GM18517 (cell line): ENCODE data around the gene NUTM2E.
"Not testable (repeated sequence)": the region's sequence is repeated elsewhere in the genome, so short reads cannot be mapped to it uniquely, and the experiment has no call there.

ENCODE experiments used
- ATAC-seq: cut with Tn5 transposase; IDR thresholded peaks from one replicate; pipeline ENCODE4 v1.9.1; 2021; ENCODE audit warnings: mild to moderate bottlenecking, moderate library complexity; ENCODE audit not compliant: unreplicated experiment

NUTM2E gene

DNA sequence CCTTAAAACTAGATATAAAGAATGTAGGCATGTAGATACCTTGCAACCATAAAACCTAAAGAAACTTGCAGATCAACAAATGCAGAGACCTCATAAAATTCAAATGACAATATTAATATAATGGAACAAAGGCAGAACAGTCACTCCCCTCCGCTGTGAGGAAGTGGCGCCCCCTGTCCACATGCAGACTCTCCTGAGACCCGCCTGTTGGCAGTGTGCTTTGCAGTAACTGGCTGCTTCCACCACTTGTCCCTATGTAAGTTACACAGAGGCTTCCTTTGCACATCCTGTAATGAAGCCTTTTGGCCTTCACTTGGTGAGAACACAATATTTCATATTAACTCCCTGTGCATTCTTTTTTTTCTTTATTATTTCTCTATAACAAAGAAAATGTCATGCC, 36.3 kb downstream of the NUTM2E start:
- not testable (repeated sequence) for ATAC-seq

DNA sequence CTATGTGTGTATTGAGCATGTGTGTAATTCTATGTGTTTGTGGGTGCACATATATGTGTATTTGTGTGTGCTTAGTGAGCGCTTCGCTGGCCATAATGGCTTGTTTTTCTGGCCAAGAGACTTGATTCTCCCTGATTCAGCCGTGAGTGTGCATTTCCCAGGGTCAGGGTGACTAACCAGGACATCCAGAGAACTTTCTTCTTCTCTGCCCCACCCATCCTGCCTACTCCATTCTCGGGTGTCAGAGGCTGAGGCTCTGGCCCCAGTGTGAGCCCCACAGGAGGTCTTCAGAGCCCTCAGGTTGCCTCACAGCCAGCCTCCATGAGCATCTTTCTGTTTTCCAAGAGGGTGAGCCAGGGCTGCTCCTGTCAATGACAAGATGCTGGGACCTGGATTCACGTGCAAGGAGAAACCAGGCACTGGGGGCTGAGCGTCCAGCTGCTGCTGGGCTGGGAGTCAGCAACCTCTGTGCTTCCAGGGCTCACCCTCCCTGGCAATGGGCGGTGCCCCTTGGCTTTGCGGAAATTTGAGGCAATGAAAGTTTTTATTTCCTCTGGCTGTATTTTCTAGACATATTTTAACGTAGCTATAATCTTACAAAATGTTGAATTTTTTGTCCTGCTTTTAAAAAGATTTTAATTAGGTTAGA, 40.5 kb downstream of the NUTM2E start:
- not testable (repeated sequence) for ATAC-seq

DNA sequence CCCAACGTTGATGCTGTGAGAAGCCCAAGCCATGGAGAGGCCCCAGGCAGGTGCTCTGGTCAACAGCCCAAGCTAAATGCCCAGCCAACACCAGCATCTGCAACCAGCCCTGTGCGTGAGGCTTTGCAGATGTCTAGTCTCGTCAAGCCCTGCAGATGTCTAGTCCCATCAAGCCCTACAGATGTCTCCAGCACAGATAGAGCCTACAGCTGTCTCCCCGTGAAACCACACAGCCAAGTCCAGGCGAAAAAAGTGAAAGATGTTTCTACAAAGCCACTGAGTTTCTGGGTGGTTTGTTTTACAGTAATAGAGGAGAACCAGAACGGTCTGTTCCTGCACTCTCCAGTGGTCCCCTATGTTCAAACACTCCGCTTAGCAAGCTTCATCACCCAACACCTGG, 41.5 kb downstream of the NUTM2E start:
- not testable (repeated sequence) for ATAC-seq

DNA sequence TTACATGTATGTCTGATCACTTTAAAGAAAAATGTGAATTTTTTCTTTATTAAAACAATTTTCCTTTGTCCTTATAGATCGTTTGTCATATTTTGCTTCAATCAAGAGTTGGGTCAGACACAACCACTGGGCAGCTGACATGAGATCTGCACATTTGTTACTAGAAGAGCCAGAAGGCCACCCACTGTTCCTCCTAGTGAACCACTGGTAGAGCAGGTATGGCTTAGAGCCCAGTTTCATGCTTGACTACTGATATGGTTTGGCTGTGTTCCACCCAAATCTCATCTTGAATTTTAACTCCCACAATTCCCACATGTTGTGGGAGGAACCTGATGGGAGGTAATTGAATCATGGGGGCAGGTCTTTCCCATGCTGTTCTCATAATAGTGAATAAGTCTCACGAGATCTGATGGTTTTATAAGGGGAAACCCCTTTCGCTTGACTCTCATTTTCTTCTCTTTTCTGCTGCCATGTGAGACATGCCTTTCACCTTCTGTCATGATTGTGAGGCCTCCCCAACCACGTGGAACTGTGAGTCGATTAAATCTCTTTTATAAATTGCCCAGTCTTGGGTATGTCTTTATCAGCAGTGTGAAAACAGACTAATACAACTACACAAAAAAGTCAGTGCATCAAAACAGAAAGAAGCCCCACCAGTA, 43.0 kb downstream of the NUTM2E start:
- ATAC-seq: not testable (repeated sequence)

- not testable (repeated sequence) for ATAC-seq
Measured at GRCh38 chr10:79871729-79872128, 45.2 kb downstream of the NUTM2E start.
